ENCODE data around the gene MTIF2. TPM values are rescaled to one million over a fixed set of nuclear protein-coding genes. Genes with fewer than 3 reads are reported as not detected.

The MTIF2 gene
- total and polyA plus RNA-seq, 8 donors = 7.1 to 32.1 (median 21.1) TPM

DNA sequence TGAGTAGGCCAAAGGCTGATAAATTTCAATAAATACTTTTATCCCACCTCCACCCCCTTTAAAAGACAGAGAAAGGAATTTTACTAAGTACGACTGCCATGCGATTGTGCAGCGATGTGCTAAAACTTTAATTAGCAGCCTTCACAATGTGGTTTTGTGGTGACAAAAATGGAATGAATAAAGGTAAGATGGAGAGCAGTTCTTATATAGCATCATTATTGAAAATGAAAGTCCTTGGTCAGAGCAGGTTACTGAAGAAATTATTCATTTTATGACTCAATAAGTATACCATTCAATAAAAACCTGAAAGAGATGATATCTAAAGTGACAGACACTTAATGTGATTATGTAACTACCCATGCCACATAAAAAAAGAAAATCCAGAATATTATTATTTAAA is 33.2 kb upstream of the MTIF2 start:
- 82 to 88% (median 85%) methylated on average over 3 of the region's 3 CpGs for WGBS, 5 donors
- no peak overlapping the region for H3K4me3 ChIP-seq
- no peak overlapping the region for H3K27ac ChIP-seq
- H3K4me1 ChIP-seq = no peaks in the 10 kb centered on the region
- no peak for TF ChIP-seq EP300 (IDR thresholded peaks at IDR 0.05)
- TF ChIP-seq POLR2A (IDR thresholded peaks at IDR 0.05) = no peak
- no peak for TF ChIP-seq CTCF (IDR thresholded peaks at IDR 0.05)
- no peak for TF ChIP-seq POLR2AphosphoS5 (IDR thresholded peaks at IDR 0.05)
- no peak for DNase-seq
- H3K27me3 ChIP-seq = no peaks in the 10 kb centered on the region
- intact Hi-C loops (cut with DNase I; ENCODE audit: low total_unique reads) = no loop called here
- peaks cover 0 to 15% (median 6%) of the 10 kb centered on the region in 4 donors for H3K36me3 ChIP-seq
- no peaks in the 10 kb centered on the region for H3K9me3 ChIP-seq

- WGBS, 5 donors = 87 to 98% (median 96%) methylated on average over 1 of the region's 1 CpG
- DNase-seq = no peak
- Histone ChIP-seq H3K27me3 (no peaks in the 10 kb centered on the region), H3K36me3 (peaks cover 0 to 18% (median 8%) of the 10 kb centered on the region in 4 donors), H3K4me3 (no peak overlapping the region), H3K4me1 (no peaks in the 10 kb centered on the region), H3K9me3 (no peaks in the 10 kb centered on the region), H3K27ac (no peak overlapping the region)
- TF ChIP-seq POLR2A (IDR thresholded peaks at IDR 0.05) (no peak), EP300 (IDR thresholded peaks at IDR 0.05) (no peak), POLR2AphosphoS5 (IDR thresholded peaks at IDR 0.05) (no peak), CTCF (IDR thresholded peaks at IDR 0.05) (no peak)
- intact Hi-C loops (cut with DNase I; ENCODE audit: low total_unique reads) = no loop called here
Measured at GRCh38 chr2:55301277-55301676, 32.2 kb upstream of the MTIF2 start.

GRCh38 chr2:55296393-55296792 is 27.4 kb upstream of the MTIF2 start:
- Histone ChIP-seq H3K9me3 (no peaks in the 10 kb centered on the region), H3K4me1 (peaks cover 0 to 25% (median 11%) of the 10 kb centered on the region in 4 donors), H3K4me3 (no peak overlapping the region), H3K36me3 (peaks cover 0 to 30% (median 20%) of the 10 kb centered on the region in 4 donors), H3K27me3 (no peaks in the 10 kb centered on the region), H3K27ac (no peak overlapping the region)
- no peak for DNase-seq
- intact Hi-C loops (cut with DNase I; ENCODE audit: low total_unique reads) = no loop called here
- TF ChIP-seq EP300 (IDR thresholded peaks at IDR 0.05) (no peak), POLR2A (IDR thresholded peaks at IDR 0.05) (no peak), CTCF (IDR thresholded peaks at IDR 0.05) (no peak)

DNA sequence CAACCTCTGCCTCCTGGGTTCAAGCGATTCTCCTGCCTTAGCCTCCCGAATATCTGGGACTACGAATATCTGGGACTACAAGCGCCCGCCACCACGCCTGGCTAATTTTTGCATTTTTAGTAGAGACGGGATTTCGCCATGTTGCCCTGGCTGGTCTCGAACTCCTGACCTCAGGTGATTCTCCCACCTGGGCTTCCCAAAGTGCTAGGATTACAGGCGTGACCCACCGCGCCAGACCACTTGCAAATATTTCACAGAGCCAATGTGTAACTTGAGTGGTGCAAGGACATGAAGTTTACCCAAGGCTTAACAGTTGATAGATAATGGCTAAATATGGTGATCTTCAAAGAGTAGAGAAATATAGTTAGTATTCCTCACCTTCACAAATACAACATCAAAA is 14.1 kb upstream of the MTIF2 start:
- 95 to 96% (median 95%) methylated on average over 12 of the region's 12 CpGs for WGBS, 5 donors
- DNase-seq = no peak
- H3K4me3 ChIP-seq = peak overlapping the region in 3 of 4 donors; percentile 59 to 84 (median 76)
- H3K36me3 ChIP-seq = no peaks in the 10 kb centered on the region
- peaks cover 10 to 29% (median 27%) of the 10 kb centered on the region in 4 donors for H3K4me1 ChIP-seq
- H3K27ac ChIP-seq = peak overlapping the region in 4 of 5 donors; percentile 92 to 96 (median 93)
- H3K27me3 ChIP-seq = no peaks in the 10 kb centered on the region
- no peak for TF ChIP-seq POLR2AphosphoS5 (IDR thresholded peaks at IDR 0.05)
- no peak for TF ChIP-seq CTCF (IDR thresholded peaks at IDR 0.05)
- TF ChIP-seq POLR2A (IDR thresholded peaks at IDR 0.05) = no peak
- TF ChIP-seq EP300 (IDR thresholded peaks at IDR 0.05) = no peak
- intact Hi-C loops (cut with DNase I; ENCODE audit: low total_unique reads) = no loop called here
- H3K9me3 ChIP-seq = no peaks in the 10 kb centered on the region

Data from stomach (tissue), 9 donors.